Astrocyte of the cerebellum (primary cell): Measurements from ENCODE around the gene CNTNAP2.
A peak's percentile ranks its signal among the peaks of the same experiment; 100 is the strongest.

ENCODE experiments used
- DNase-seq: peaks from one replicate; pipeline ENCODE4 v3.0.0-alpha.2; 2011; ENCODE audit warnings: low read depth
- H3K4me3 ChIP-seq: 2 replicates; pipeline ENCODE4 v1.5.1; 2011; ENCODE audit warnings: mild to moderate bottlenecking, low read depth, low read length, moderate library complexity
- CTCF ChIP-seq: IDR thresholded peaks from 2 replicates; pipeline ENCODE4 v1.5.1; 2012; ENCODE audit warnings: low read length, low read depth, moderate library complexity, mild to moderate bottlenecking; ENCODE audit errors: missing control alignments
- in situ Hi-C: cut with HindIII; loops from 2 replicates; pipeline ENCODE4 v1.10.0; 2017; ENCODE audit warnings: low sequenced_read_pairs

Gene CNTNAP2

GRCh38 chr7:146961617-146962016 is 845.0 kb downstream of the CNTNAP2 start:
- DNase-seq, result peak; percentile 77
- in situ Hi-C loops, result no loop called here
- no peak overlapping the region for H3K4me3 ChIP-seq
- no peak for TF ChIP-seq CTCF

- H3K4me3 ChIP-seq, result no peak overlapping the region
- no peak for DNase-seq
- in situ Hi-C loops, result no loop called here
Measured at GRCh38 chr7:146966274-146966673, 849.7 kb downstream of the CNTNAP2 start.

GRCh38 chr7:146982482-146982881 is 865.9 kb downstream of the CNTNAP2 start:
- no peak for TF ChIP-seq CTCF
- H3K4me3 ChIP-seq, result no peak overlapping the region
- no peak for DNase-seq
- in situ Hi-C loops, result no loop called here

More at GRCh38 chr7:146966274-146966673, 849.7 kb downstream of the CNTNAP2 start:
- TF ChIP-seq CTCF, result no peak

DNA sequence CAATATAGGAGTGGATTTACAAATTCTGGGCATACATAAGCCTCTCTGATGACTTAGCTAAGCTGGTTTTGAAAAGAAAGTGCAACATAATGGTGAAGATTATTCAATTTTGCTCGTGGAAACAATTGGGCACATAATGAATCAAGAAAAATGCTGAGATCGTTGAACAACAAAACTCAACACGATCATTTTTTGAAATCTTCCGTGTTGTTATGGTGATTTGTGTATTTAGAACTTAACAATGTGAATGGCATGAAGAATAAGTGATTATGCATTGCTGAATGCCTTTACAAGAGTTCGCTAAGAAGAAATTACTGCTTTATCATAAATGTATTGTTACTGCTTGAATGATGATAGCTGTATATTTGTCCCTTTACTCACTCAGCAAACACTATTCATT is 875.0 kb downstream of the CNTNAP2 start:
- in situ Hi-C loops, result no loop called here
- DNase-seq, result no peak
- no peak for TF ChIP-seq CTCF
- no peak overlapping the region for H3K4me3 ChIP-seq

GRCh38 chr7:146993764-146994163 is 877.2 kb downstream of the CNTNAP2 start:
- in situ Hi-C loops, result no loop called here
- DNase-seq, result no peak
- no peak for TF ChIP-seq CTCF
- H3K4me3 ChIP-seq, result no peak overlapping the region

- in situ Hi-C loops, result no loop called here
- H3K4me3 ChIP-seq, result no peak overlapping the region
- no peak for TF ChIP-seq CTCF
- no peak for DNase-seq
Measured at GRCh38 chr7:147008530-147008929, 891.9 kb downstream of the CNTNAP2 start.

DNA sequence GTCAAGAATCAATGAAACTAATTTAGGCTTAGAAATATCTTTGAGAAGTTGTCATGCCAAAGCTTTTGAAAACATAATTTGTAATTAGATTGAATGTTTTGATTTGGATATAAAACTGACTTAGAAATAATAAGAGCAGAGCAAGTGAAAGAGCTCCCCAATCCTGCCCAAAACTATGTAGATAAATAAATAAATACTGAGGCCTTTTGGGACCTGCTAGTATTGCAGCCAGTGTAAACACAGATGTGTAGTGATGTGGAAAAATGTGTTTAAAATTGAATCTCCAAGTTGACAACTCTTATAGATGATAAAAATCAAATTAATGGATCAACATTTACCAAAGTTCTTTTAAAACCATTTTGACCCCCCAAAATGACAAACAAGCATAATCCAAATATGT is 896.1 kb downstream of the CNTNAP2 start:
- no peak for TF ChIP-seq CTCF
- in situ Hi-C loops, result no loop called here
- no peak for DNase-seq
- no peak overlapping the region for H3K4me3 ChIP-seq
